ENCODE measurements around the gene MAGI2. TPM values are rescaled to one million over a fixed set of nuclear protein-coding genes. Genes with fewer than 3 reads are reported as not detected.

The MAGI2 gene
- total and polyA plus RNA-seq, 2 of the 13 experiments (the other 11 are each of a cell fraction or from before 2014, with no cell fraction given), result 1.5 to 3.8 TPM

- no peak for TF ChIP-seq ZBED4 (CRISPR knock-in tag; IDR thresholded peaks at IDR 0.05; ENCODE audit: borderline replicate concordance)
Observed at GRCh38 chr7:78399033-78399769, 1054.3 kb downstream of the MAGI2 start (continued).

GRCh38 chr7:78398576-78398975 is 1054.9 kb downstream of the MAGI2 start:
- H3K27me3 ChIP-seq (ENCODE audit: control insufficient read depth in 1 of 2, insufficient read depth in 2 of 2, low read length in 2 of 2), result peaks cover 1 to 3% of the 10 kb centered on the region in 2 experiments; a peak in 1 of 5 replicates
- CTCF ChIA-PET (ENCODE audit: low intra/inter-chr PET ratio, low total read pairs), result no interaction called here
- H3K9ac ChIP-seq (ENCODE audit: insufficient read depth, low read depth, low read length), result no peak overlapping the region
- no peak for ATAC-seq
- WGBS (ENCODE audit: low lambda C conversion rate), result 8% methylated on average over 2 of the region's 2 CpGs
- H3K9me3 ChIP-seq (ENCODE audit: low read length), result no peaks in the 10 kb centered on the region
- H4K20me1 ChIP-seq (ENCODE audit: insufficient read depth, low read length), result no peaks in the 10 kb centered on the region; the same call in 1 of the 2 replicates
- no peaks in the 10 kb centered on the region for H3K36me3 ChIP-seq (replicated peaks in 1 of 2; ENCODE audit: control insufficient read depth in 1 of 2, insufficient read depth in 2 of 2, low read length in 2 of 2)
- no TSS peak for BruUV-seq (replicated peaks)
- intact Hi-C loops (cut with micrococcal nuclease; ENCODE audit: unreplicated experiment), result no loop called here
- H3K4me3 ChIP-seq (replicated peaks in 1 of 3; ENCODE audit: insufficient read depth in 1 of 3, low read depth in 2 of 3, low read length in 3 of 3), result no peak overlapping the region
- H3K79me2 ChIP-seq (ENCODE audit: insufficient read depth, low read length), result no peaks in the 10 kb centered on the region
- no peak for FAIRE-seq
- H3K4me1 ChIP-seq (ENCODE audit: insufficient read depth, low read length), result no peaks in the 10 kb centered on the region
- no peak overlapping the region for H2AFZ ChIP-seq (ENCODE audit: low read length)
- H3K4me2 ChIP-seq (ENCODE audit: low read depth, low read length), result no peak overlapping the region
- DNase-seq (ENCODE audit: low spot score), result no peak
- in situ Hi-C loops (cut with HindIII; ENCODE audit: extremely low pct_ligation_motif_present, low pct_unique_long_range_greater_than_20kb), result no loop called here
- H3K27ac ChIP-seq (ENCODE audit: extremely low read length, insufficient read depth, low read length), result no peak overlapping the region
- POLR2A ChIA-PET, result no interaction called here
- TF ChIP-seq KAT8 (CRISPR knock-in tag; IDR thresholded peaks at IDR 0.05) (no peak), HOXD1 (CRISPR knock-in tag; IDR thresholded peaks at IDR 0.05) (no peak), ZNF414 (CRISPR knock-in tag; IDR thresholded peaks at IDR 0.05) (no peak), DRAP1 (CRISPR knock-in tag; IDR thresholded peaks at IDR 0.05) (no peak), RFXAP (CRISPR knock-in tag; IDR thresholded peaks at IDR 0.05; ENCODE audit: borderline replicate concordance) (no peak), GFI1 (CRISPR knock-in tag; IDR thresholded peaks at IDR 0.05; ENCODE audit: borderline replicate concordance) (no peak), BATF2 (CRISPR knock-in tag; IDR thresholded peaks at IDR 0.05) (no peak), THAP7 (CRISPR knock-in tag; IDR thresholded peaks at IDR 0.05) (no peak), PHF20 (CRISPR knock-in tag; IDR thresholded peaks at IDR 0.05) (no peak), ZNF615 (CRISPR knock-in tag; IDR thresholded peaks at IDR 0.05; ENCODE audit: borderline replicate concordance) (no peak), ZC3H4 (CRISPR knock-in tag; IDR thresholded peaks at IDR 0.05; ENCODE audit: borderline replicate concordance) (no peak), IRF9 (CRISPR knock-in tag; IDR thresholded peaks at IDR 0.05; ENCODE audit: borderline replicate concordance) (no peak), ZNF740 (CRISPR knock-in tag; IDR thresholded peaks at IDR 0.05) (no peak)
